HepG2 (cell line): ENCODE data around the gene NPBWR2. TPM values are rescaled to one million over a fixed set of nuclear protein-coding genes. Genes with fewer than 3 reads are reported as not detected.

Source experiments
- ATAC-seq: fragments of 200-7000 bp; cut with Tn5 transposase; 3 replicates; pipeline ENCODE4 v1.9.1; 2020; ENCODE audit warnings: mild to moderate bottlenecking, moderate library complexity
- BruUV-seq: library from RNA; stranded (reverse); fragments of 400-500 nt; replicated peaks from 2 replicates; lab custom pipeline; 2021; lab: Mats Ljungman, UMichigan
- CTCF ChIA-PET: fragments of 300-600 bp; formaldehyde crosslinking; extraction: SDS; loops from one replicate; lab custom pipeline; 2021; ENCODE audit warnings: low total read pairs, inconsistent platforms, low intra/inter-chr PET ratio; lab: Yijun Ruan, JAX
- POLR2A ChIA-PET: fragments of 350-600 bp; sonication (Branson Sonifier 250); formaldehyde crosslinking; loops from one replicate; lab custom pipeline; 2020; ENCODE audit warnings: antibody characterized with exemption, inconsistent platforms; lab: Yijun Ruan, JAX
- DNase-seq: peaks from one replicate; pipeline ENCODE4 v3.0.0-alpha.2; 2015; ENCODE audit warnings: low spot score
- FAIRE-seq: peaks from 3 replicates; lab custom pipeline; 2011; peaks lifted over from hg19 to GRCh38; lab: Jason Lieb, UNC
- H2AFZ ChIP-seq: one replicate; pipeline ENCODE4 v1.6.1; 2011; ENCODE audit warnings: low read length, inconsistent platforms
- H3K27ac ChIP-seq: fragments of 300-600 bp; 3 replicates; pipeline ENCODE4 v1.8.0; 2011; ENCODE audit warnings: mixed run types, mild to moderate bottlenecking, mixed read lengths, low read length, inconsistent platforms; ENCODE audit not compliant: insufficient read depth; ENCODE audit errors: extremely low read length
- H3K27me3 ChIP-seq, 2 experiments: fragments of 200-600 bp in 1 of 2; 2 replicates in 1 of 2; 3 replicates in 1 of 2; pipeline versions ENCODE4 v1.6.0 to v1.8.0; 2011; ENCODE audit warnings: low read length in 2 of 2, mild to moderate bottlenecking in 2 of 2, moderate library complexity in 2 of 2, inconsistent platforms in 1 of 2; ENCODE audit not compliant: insufficient read depth in 2 of 2, control insufficient read depth in 1 of 2
- H3K36me3 ChIP-seq, 2 experiments: fragments of 200-600 bp in 1 of 2; replicated peaks in 1 of 2; 2 replicates in 1 of 2; 3 replicates in 1 of 2; pipeline versions ENCODE4 v1.5.1 to v1.8.0; 2011; ENCODE audit warnings: low read length in 2 of 2, inconsistent platforms in 1 of 2; ENCODE audit not compliant: insufficient read depth in 2 of 2, control insufficient read depth in 1 of 2
- H3K4me1 ChIP-seq: 2 replicates; pipeline ENCODE4 v1.5.1; 2012; ENCODE audit warnings: low read length, inconsistent platforms; ENCODE audit not compliant: insufficient read depth
- H3K4me2 ChIP-seq: 2 replicates; pipeline ENCODE4 v1.6.0; 2011; ENCODE audit warnings: low read depth, low read length, inconsistent platforms
- H3K4me3 ChIP-seq, 3 experiments: fragments of 200-600 bp in 1 of 3; sonication (generic), shearing (Covaris generic) in 1 of 3; replicated peaks in 1 of 3; 2 replicates each; pipeline ENCODE4 v1.5.1; 2011 to 2016; ENCODE audit warnings: low read length in 3 of 3, inconsistent platforms in 2 of 3, low read depth in 2 of 3, mild to moderate bottlenecking in 2 of 3, control low read depth in 1 of 3, mixed read lengths in 1 of 3; ENCODE audit not compliant: insufficient read depth in 1 of 3
- H3K79me2 ChIP-seq: one replicate; pipeline ENCODE4 v1.6.1; 2011; ENCODE audit warnings: low read length, inconsistent platforms; ENCODE audit not compliant: insufficient read depth
- H3K9ac ChIP-seq: 2 replicates; pipeline ENCODE4 v1.6.0; 2011; ENCODE audit warnings: mild to moderate bottlenecking, low read depth, low read length, inconsistent platforms; ENCODE audit not compliant: insufficient read depth
- H3K9me3 ChIP-seq: 2 replicates; pipeline ENCODE4 v1.5.1; 2012; ENCODE audit warnings: mild to moderate bottlenecking, low read length
- H4K20me1 ChIP-seq: 2 replicates; pipeline ENCODE4 v1.6.0; 2011; ENCODE audit warnings: inconsistent platforms, mild to moderate bottlenecking, low read length, moderate library complexity; ENCODE audit not compliant: insufficient read depth
- AGO1 ChIP-seq: fragments of 200-400 bp; formaldehyde crosslinking; IDR thresholded peaks from 2 replicates; pipeline ENCODE4 v1.6.1; 2017; ENCODE audit warnings: mild to moderate bottlenecking, low read depth, low read length, moderate library complexity; ENCODE audit not compliant: poor library complexity, severe bottlenecking
- EHMT2 ChIP-seq: fragments of 200-600 bp; sonication (generic); IDR thresholded peaks from 2 replicates; pipeline ENCODE4 v1.7.0; 2017; ENCODE audit warnings: antibody characterized with exemption, low read depth, low read length, borderline replicate concordance
- GPN1 ChIP-seq: sonication (generic); formaldehyde crosslinking; IDR thresholded peaks from 2 replicates; pipeline ENCODE4 v1.5.1; 2020; ENCODE audit warnings: missing genetic modification reagents, borderline replicate concordance
- SAFB2 ChIP-seq: sonication (generic); formaldehyde crosslinking; IDR thresholded peaks from 2 replicates; pipeline ENCODE4 v1.5.1; 2020; ENCODE audit warnings: missing genetic modification reagents, low read depth, mild to moderate bottlenecking, borderline replicate concordance
- SRSF9 ChIP-seq: fragments of 200-400 bp; formaldehyde crosslinking; IDR thresholded peaks from 2 replicates; pipeline ENCODE4 v1.6.1; 2018; ENCODE audit warnings: borderline replicate concordance, mild to moderate bottlenecking, low read depth, low read length; ENCODE audit not compliant: insufficient read depth, poor library complexity, severe bottlenecking
- TAF1 ChIP-seq: sonication (generic); formaldehyde crosslinking; IDR thresholded peaks from 2 replicates; pipeline ENCODE4 v1.4.0; 2020; ENCODE audit warnings: missing genetic modification reagents
- TCF7L2 ChIP-seq: IDR thresholded peaks from 2 replicates; pipeline ENCODE4 v1.6.1; 2011; ENCODE audit warnings: mild to moderate bottlenecking, low read depth, low read length, moderate library complexity
- THYN1 ChIP-seq: sonication (generic); formaldehyde crosslinking; IDR thresholded peaks from 2 replicates; pipeline ENCODE4 v1.8.1; 2023; ENCODE audit warnings: low read depth, mild to moderate bottlenecking, moderate library complexity, missing genetic modification reagents, borderline replicate concordance
- ZBTB43 ChIP-seq: sonication (generic); formaldehyde crosslinking; conservative IDR thresholded peaks from 2 replicates; pipeline ENCODE4 v1.4.0; 2020; ENCODE audit warnings: missing genetic modification reagents
- ZNF331 ChIP-seq: sonication (generic); formaldehyde crosslinking; IDR thresholded peaks from 2 replicates; pipeline ENCODE4 v1.4.0; 2020; ENCODE audit warnings: missing genetic modification reagents
- ZNF33B ChIP-seq: sonication (generic); formaldehyde crosslinking; IDR thresholded peaks from 2 replicates; pipeline ENCODE4 v1.5.1; 2020; ENCODE audit warnings: mild to moderate bottlenecking, missing genetic modification reagents
- ZNF34 ChIP-seq: sonication (generic); formaldehyde crosslinking; IDR thresholded peaks from 2 replicates; pipeline ENCODE4 v1.4.0; 2020; ENCODE audit warnings: mild to moderate bottlenecking, missing genetic modification reagents, borderline replicate concordance
- ZNF639 ChIP-seq: conservative IDR thresholded peaks from 2 replicates; pipeline ENCODE4 v1.6.1; 2018; ENCODE audit warnings: missing genetic modification reagents
- ZXDC ChIP-seq: sonication (generic); formaldehyde crosslinking; IDR thresholded peaks from 2 replicates; pipeline ENCODE4 v1.5.0; 2020; ENCODE audit warnings: mild to moderate bottlenecking, missing genetic modification reagents
- WGBS: methylation state at CpG from one replicate; pipeline ENCODE4 v1.1.6; 2017; ENCODE audit warnings: low lambda C conversion rate; 5-methylcytosine and 5-hydroxymethylcytosine counted together
- in situ Hi-C: cut with HindIII; loops from 2 replicates; pipeline ENCODE4 v1.10.0; 2017; ENCODE audit warnings: low pct_unique_long_range_greater_than_20kb; ENCODE audit not compliant: extremely low pct_ligation_motif_present
- intact Hi-C: fragments of 100-400 bp; cut with micrococcal nuclease; formaldehyde crosslinking; loops from one replicate; pipeline ENCODE4 v1.10.0; 2022; ENCODE audit not compliant: unreplicated experiment
- polyA plus RNA-seq, 8 experiments: library from polyadenylated mRNA; depleted of rRNA in 3 of 8; stranded (reverse) in 7 of 8; unstranded in 1 of 8; fragments of >200 nt; fragmentation: Illumina TruSeq in 4 of 8; extraction: Trizol in 4 of 8; gene quantifications; 2 replicates each; pipeline versions ENCODE4 v1.2.1 to v1.2.3, GENCODE V29; 2011 to 2016; ENCODE audit warnings: low read depth in 4 of 8, missing spikeins in 1 of 8, mixed read lengths in 1 of 8; ENCODE audit not compliant: insufficient read depth in 1 of 8
- total RNA-seq, 5 experiments: library from RNA; depleted of rRNA; stranded (reverse); fragments of >200 nt; fragmentation: Illumina TruSeq; extraction: Trizol; gene quantifications; 2 replicates each; pipeline ENCODE4 v1.2.3, GENCODE V29; 2016; ENCODE audit warnings: low read depth in 1 of 5

NPBWR2 gene
- total and polyA plus RNA-seq, 2 of the 13 experiments (the other 11 are each of a cell fraction or from before 2014, with no cell fraction given), result not detected

GRCh38 chr20:64063389-64064144, 43.8 kb downstream of the NPBWR2 start:
- peak; percentile 4 for FAIRE-seq
- under 1% methylated on average over 35 of the region's 51 CpGs for WGBS
- no peak; the same call in 1 of the 2 replicates for TF ChIP-seq SAFB2 (CRISPR knock-in tag)
- no peak for TF ChIP-seq TAF1 (CRISPR knock-in tag)
- no peak for TF ChIP-seq ZNF33B (CRISPR knock-in tag)
- no peak for TF ChIP-seq ZXDC (CRISPR knock-in tag)
- no peak for TF ChIP-seq SRSF9
- TF ChIP-seq TCF7L2, result no peak
- TF ChIP-seq EHMT2, result no peak
- TF ChIP-seq GPN1 (CRISPR knock-in tag), result peak; percentile 41; the same call in 1 of the 2 replicates
- no peak; the same call in none of the 2 replicates for TF ChIP-seq ZNF331 (CRISPR knock-in tag)
- TF ChIP-seq THYN1 (CRISPR knock-in tag), result no peak
- TF ChIP-seq ZBTB43 (CRISPR knock-in tag), result no peak; the same call in 1 of the 2 replicates
- no peak for TF ChIP-seq ZNF639 (CRISPR knock-in tag)
- TF ChIP-seq ZNF34 (CRISPR knock-in tag), result no peak
- TF ChIP-seq AGO1, result peak; percentile 98

More at GRCh38 chr20:64063389-64064144, 43.8 kb downstream of the NPBWR2 start:
- peak overlapping the region; percentile 78 for H3K27ac ChIP-seq
- peak overlapping the region; percentile 82 for H3K9ac ChIP-seq
- CTCF ChIA-PET, result interaction anchor here (1.5 kb wide), 1 partner anchor 83 kb away, joined by 4 read pairs; the partner anchor contains the start of gene PRPF6
- ATAC-seq, result peak; percentile 35
- H3K9me3 ChIP-seq, result no peaks in the 10 kb centered on the region
- in situ Hi-C loops, result no loop called here
- DNase-seq, result no peak
- H4K20me1 ChIP-seq, result peaks cover 4% of the 10 kb centered on the region; the same call in 1 of the 2 replicates
- H3K27me3 ChIP-seq, result peaks cover 3 to 6% of the 10 kb centered on the region in 2 experiments; a peak in 2 of 5 replicates
- H3K79me2 ChIP-seq, result no peaks in the 10 kb centered on the region
- H3K4me3 ChIP-seq, result peak overlapping the region; percentile 82 to 98 (median 90)
- H3K4me1 ChIP-seq, result peaks cover 57% of the 10 kb centered on the region
- POLR2A ChIA-PET, result interaction anchor here (0.6 to 4.6 kb wide), 26 partner anchors 8 to 411 kb away, joined by 3 to 113 read pairs (median 7); partner anchors contain the start of genes C20orf204, LKAAEAR1, OPRL1 and PRPF6
- intact Hi-C loops, result loop anchor here (2.0 kb wide), 1 partner anchor 17 kb away; the partner anchor contains the start of gene OPRL1
- H3K4me2 ChIP-seq, result peak overlapping the region; percentile 95
- no peak overlapping the region for H2AFZ ChIP-seq
- no peaks in the 10 kb centered on the region for H3K36me3 ChIP-seq
- TSS peak; percentile 78 for BruUV-seq
